Mesenchymal stem cell (in vitro differentiated cells and primary cell): ENCODE results near the gene BRWD1.

Experiments
- DNase-seq: peaks from one replicate; pipeline ENCODE4 v3.0.0-alpha.2; 2013
- H2AFZ ChIP-seq: one replicate; pipeline ENCODE4 v1.6.1; 2013; ENCODE audit warnings: low read depth, mild to moderate bottlenecking, control low read depth, inconsistent platforms, low read length, moderate library complexity
- H2AK5ac ChIP-seq: 2 replicates; pipeline ENCODE4 v1.6.1; 2013; ENCODE audit warnings: low read length, moderate library complexity, mild to moderate bottlenecking, inconsistent platforms; ENCODE audit not compliant: severe bottlenecking
- H2BK120ac ChIP-seq: one replicate; pipeline ENCODE4 v1.6.1; 2013; ENCODE audit warnings: low read depth, mild to moderate bottlenecking, inconsistent platforms, low read length, moderate library complexity
- H2BK12ac ChIP-seq, 2 experiments: one replicate each; pipeline ENCODE4 v1.6.1; 2013; ENCODE audit warnings: inconsistent platforms in 2 of 2, low read length in 2 of 2, mild to moderate bottlenecking in 2 of 2, moderate library complexity in 2 of 2, control low read depth in 1 of 2
- H2BK15ac ChIP-seq: one replicate; pipeline ENCODE4 v1.6.1; 2013; ENCODE audit warnings: mild to moderate bottlenecking, low read depth, inconsistent platforms; ENCODE audit not compliant: poor library complexity, severe bottlenecking
- H2BK5ac ChIP-seq: 2 replicates; pipeline ENCODE4 v1.6.1; 2013; ENCODE audit warnings: low read depth, mild to moderate bottlenecking, low read length, control low read depth, inconsistent platforms; ENCODE audit not compliant: poor library complexity, severe bottlenecking
- H3K14ac ChIP-seq, 2 experiments: one replicate each; pipeline ENCODE4 v1.6.1; 2013; ENCODE audit warnings: inconsistent platforms in 2 of 2, low read length in 2 of 2, control low read depth in 1 of 2, mild to moderate bottlenecking in 1 of 2, moderate library complexity in 1 of 2
- H3K18ac ChIP-seq, 2 experiments: one replicate each; pipeline ENCODE4 v1.6.1; 2013; ENCODE audit warnings: inconsistent platforms in 2 of 2, low read length in 2 of 2, control low read depth in 1 of 2, low read depth in 1 of 2, mild to moderate bottlenecking in 1 of 2
- H3K23ac ChIP-seq, 2 experiments: one replicate each; pipeline ENCODE4 v1.6.1; 2013; ENCODE audit warnings: inconsistent platforms in 2 of 2, low read length in 2 of 2, mild to moderate bottlenecking in 2 of 2, moderate library complexity in 2 of 2, control low read depth in 1 of 2
- H3K27ac ChIP-seq: 2 replicates; pipeline ENCODE4 v1.5.1; 2013; ENCODE audit warnings: mild to moderate bottlenecking, moderate library complexity, low read length, control low read depth, inconsistent platforms; ENCODE audit not compliant: poor library complexity, severe bottlenecking
- H3K27me3 ChIP-seq, 2 experiments: 2 replicates each; pipeline versions ENCODE4 v1.6.1 to v1.7.0; 2013; ENCODE audit warnings: low read length in 2 of 2, mild to moderate bottlenecking in 2 of 2, moderate library complexity in 2 of 2, control low read depth in 1 of 2, inconsistent platforms in 1 of 2; ENCODE audit not compliant: control insufficient read depth in 1 of 2, insufficient read depth in 1 of 2
- H3K36me3 ChIP-seq, 2 experiments: 2 replicates each; pipeline versions ENCODE4 v1.6.1 to v1.7.0; 2013; ENCODE audit warnings: low read length in 2 of 2, control low read depth in 1 of 2, inconsistent platforms in 1 of 2, low read depth in 1 of 2, mild to moderate bottlenecking in 1 of 2; ENCODE audit not compliant: insufficient read depth in 2 of 2, control insufficient read depth in 1 of 2
- H3K4ac ChIP-seq, 2 experiments: one replicate each; pipeline ENCODE4 v1.6.1; 2013; ENCODE audit warnings: inconsistent platforms in 2 of 2, low read length in 2 of 2, mild to moderate bottlenecking in 2 of 2, moderate library complexity in 2 of 2, control low read depth in 1 of 2, low read depth in 1 of 2
- H3K4me1 ChIP-seq: 2 replicates; pipeline ENCODE4 v1.6.1; 2013; ENCODE audit warnings: low read depth, low read length, control low read depth; ENCODE audit not compliant: control insufficient read depth, insufficient read depth
- H3K4me2 ChIP-seq: 2 replicates; pipeline ENCODE4 v1.6.1; 2013; ENCODE audit warnings: low read length, mild to moderate bottlenecking, inconsistent platforms; ENCODE audit not compliant: poor library complexity, severe bottlenecking
- H3K4me3 ChIP-seq, 2 experiments: 2 replicates each; pipeline versions ENCODE4 v1.5.1 to v1.7.0; 2013; ENCODE audit warnings: low read length in 2 of 2, mild to moderate bottlenecking in 2 of 2, control low read depth in 1 of 2, low read depth in 1 of 2; ENCODE audit not compliant: insufficient read depth in 1 of 2
- H3K79me1 ChIP-seq: replicated peaks from 2 replicates; pipeline ENCODE4 v1.6.1; 2013; ENCODE audit warnings: mild to moderate bottlenecking, control low read depth, low read length, inconsistent platforms; ENCODE audit not compliant: poor library complexity, severe bottlenecking
- H3K9ac ChIP-seq: 2 replicates; pipeline ENCODE4 v1.7.0; 2013; ENCODE audit warnings: mild to moderate bottlenecking, low read length, moderate library complexity
- H3K9me3 ChIP-seq: 2 replicates; pipeline ENCODE4 v1.7.0; 2013; ENCODE audit warnings: mild to moderate bottlenecking, low read length; ENCODE audit not compliant: control insufficient read depth
- H4K8ac ChIP-seq: one replicate; pipeline ENCODE4 v1.6.1; 2013; ENCODE audit warnings: inconsistent platforms, mild to moderate bottlenecking, low read length, moderate library complexity
- H4K91ac ChIP-seq: one replicate; pipeline ENCODE4 v1.6.1; 2013; ENCODE audit warnings: mild to moderate bottlenecking, low read length, inconsistent platforms
- WGBS: methylation state at CpG from one replicate; pipeline ENCODE4 v1.1.7; 2013; ENCODE audit warnings: mixed read lengths; 5-methylcytosine and 5-hydroxymethylcytosine counted together

BRWD1 gene

DNA sequence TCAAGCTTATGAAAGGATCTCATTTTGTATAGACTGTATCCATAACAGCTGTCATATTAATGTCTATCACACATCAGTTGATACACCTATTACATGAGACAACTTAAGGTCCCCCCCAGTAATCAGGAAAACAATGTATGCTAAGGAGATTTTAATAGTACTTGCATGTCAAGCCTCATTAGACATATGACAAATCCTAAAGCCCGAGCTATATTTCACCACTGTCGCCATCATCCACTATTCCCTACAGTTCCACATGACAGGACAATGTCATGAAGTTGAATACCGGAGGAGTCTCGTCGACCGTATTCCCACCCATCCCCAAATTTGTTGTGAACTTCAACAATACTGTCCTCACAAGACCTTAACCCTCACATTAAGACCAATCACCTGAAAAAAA is 32.0 kb upstream of the BRWD1 start:
- Histone ChIP-seq H3K4me1 (peaks cover 5% of the 10 kb centered on the region), H4K8ac (no peak overlapping the region), H4K91ac (no peak overlapping the region), H3K79me1 (peaks cover 3% of the 10 kb centered on the region), H3K23ac (no peak overlapping the region), H3K9me3 (no peaks in the 10 kb centered on the region), H3K27ac (no peak overlapping the region), H2AFZ (no peak overlapping the region), H2BK120ac (no peak overlapping the region), H2BK12ac (no peak overlapping the region), H3K14ac (no peak overlapping the region), H3K4me2 (no peak overlapping the region), H3K36me3 (peaks cover 8 to 61% of the 10 kb centered on the region in 2 experiments), H3K4me3 (no peak overlapping the region), H3K4ac (no peak overlapping the region), H2BK15ac (no peak overlapping the region), H3K9ac (no peak overlapping the region), H2AK5ac (no peak overlapping the region), H2BK5ac (no peak overlapping the region), H3K18ac (no peak overlapping the region), H3K27me3 (no peaks in the 10 kb centered on the region)
- 96% methylated on average over 6 of the region's 6 CpGs for WGBS
- no peak for DNase-seq

DNA sequence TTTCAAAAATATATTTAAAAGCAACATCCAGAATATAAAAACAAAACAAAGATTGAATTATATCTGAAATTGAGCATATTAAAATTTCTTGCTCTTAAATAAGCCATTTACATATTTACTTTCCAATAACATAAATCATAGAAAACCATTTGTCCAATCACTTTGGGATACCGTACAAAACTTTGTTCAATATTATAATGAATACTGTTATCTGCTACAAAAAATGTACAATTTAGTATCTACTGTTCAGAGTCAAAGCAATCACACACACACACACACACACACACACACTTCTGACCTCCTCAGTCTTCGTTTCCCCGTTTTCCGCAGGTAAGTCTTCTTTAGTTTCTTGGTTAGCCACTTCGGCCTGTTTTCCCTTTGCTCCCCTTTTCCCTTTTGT is 31.4 kb upstream of the BRWD1 start:
- no peak overlapping the region for H4K91ac ChIP-seq
- no peak overlapping the region for H4K8ac ChIP-seq
- H3K4me2 ChIP-seq: no peak overlapping the region
- WGBS: 95% methylated on average over 5 of the region's 5 CpGs
- H3K14ac ChIP-seq: no peak overlapping the region
- peaks cover 8 to 61% of the 10 kb centered on the region in 2 experiments for H3K36me3 ChIP-seq
- no peak overlapping the region for H3K27ac ChIP-seq
- H2BK5ac ChIP-seq: no peak overlapping the region
- H2AFZ ChIP-seq: no peak overlapping the region
- no peak overlapping the region for H3K4me3 ChIP-seq
- H2AK5ac ChIP-seq: no peak overlapping the region
- H2BK120ac ChIP-seq: no peak overlapping the region
- no peaks in the 10 kb centered on the region for H3K79me1 ChIP-seq
- no peak overlapping the region for H3K9ac ChIP-seq
- peaks cover 1% of the 10 kb centered on the region for H3K4me1 ChIP-seq
- no peaks in the 10 kb centered on the region for H3K27me3 ChIP-seq
- H2BK12ac ChIP-seq: no peak overlapping the region
- no peak for DNase-seq
- H3K9me3 ChIP-seq: no peaks in the 10 kb centered on the region
- no peak overlapping the region for H2BK15ac ChIP-seq
- H3K18ac ChIP-seq: no peak overlapping the region
- H3K4ac ChIP-seq: no peak overlapping the region
- H3K23ac ChIP-seq: no peak overlapping the region

DNA sequence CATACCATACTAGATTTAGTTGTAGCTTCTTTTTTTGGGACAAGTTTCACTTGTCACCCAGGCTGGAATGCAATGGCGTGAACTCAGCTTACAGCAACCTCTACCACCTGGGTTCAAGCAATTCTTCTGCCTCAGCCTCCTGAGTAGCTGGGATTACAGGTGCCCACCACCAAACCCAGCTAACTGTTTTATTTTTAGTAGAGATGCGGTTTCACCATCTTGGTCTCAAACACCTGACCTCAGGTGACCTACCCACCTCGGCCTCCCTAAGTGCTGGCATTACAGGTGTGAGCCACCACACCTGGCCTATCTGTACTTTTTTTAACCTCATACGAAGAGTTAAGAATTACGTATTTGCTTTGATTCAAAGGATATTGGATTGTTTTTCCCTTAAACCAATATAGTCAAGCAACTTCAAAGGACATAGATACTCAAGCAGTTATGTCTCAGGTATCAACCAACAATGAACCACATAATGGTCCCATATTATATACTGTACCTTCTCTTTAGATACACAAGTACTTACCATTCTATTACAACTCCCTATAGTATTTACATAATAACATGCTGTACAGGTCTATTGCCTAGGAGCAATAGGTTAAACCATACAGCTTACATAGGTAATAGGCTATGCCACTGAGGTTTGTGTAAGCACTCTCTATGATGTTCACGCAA is 28.0 kb upstream of the BRWD1 start:
- Histone ChIP-seq H3K14ac (no peak overlapping the region), H3K4me3 (no peak overlapping the region), H3K9ac (no peak overlapping the region), H3K79me1 (no peaks in the 10 kb centered on the region), H4K8ac (no peak overlapping the region), H3K18ac (no peak overlapping the region), H3K4ac (no peak overlapping the region), H2BK15ac (no peak overlapping the region), H3K36me3 (peaks cover 8 to 51% of the 10 kb centered on the region in 2 experiments), H3K4me1 (no peaks in the 10 kb centered on the region), H3K4me2 (no peak overlapping the region), H3K9me3 (no peaks in the 10 kb centered on the region), H2AFZ (no peak overlapping the region), H2BK5ac (no peak overlapping the region), H3K23ac (no peak overlapping the region), H3K27me3 (no peaks in the 10 kb centered on the region), H2BK12ac (no peak overlapping the region), H3K27ac (no peak overlapping the region), H2AK5ac (no peak overlapping the region), H2BK120ac (no peak overlapping the region), H4K91ac (no peak overlapping the region)
- no peak for DNase-seq
- over 99% methylated on average over 6 of the region's 6 CpGs for WGBS

DNA sequence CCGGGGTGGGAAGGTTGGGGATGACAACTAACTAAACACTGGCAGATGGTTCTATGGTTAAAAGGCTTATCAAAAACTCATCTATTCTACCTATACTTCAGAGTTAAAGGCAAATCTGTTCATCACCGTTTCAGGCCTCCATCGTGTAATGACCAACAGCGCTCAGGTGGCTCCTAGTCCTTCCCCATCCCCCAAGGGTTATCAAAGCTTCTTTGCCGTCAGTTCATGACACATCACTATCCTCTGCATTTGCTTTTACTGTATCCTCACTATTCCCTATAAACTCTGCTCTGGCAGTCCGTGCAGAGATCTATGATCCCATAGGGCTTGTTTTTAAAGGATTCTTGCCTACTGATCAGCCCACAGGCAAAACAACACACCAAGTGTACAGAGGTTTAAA is 27.3 kb upstream of the BRWD1 start:
- H3K14ac ChIP-seq: no peak overlapping the region
- no peaks in the 10 kb centered on the region for H3K4me1 ChIP-seq
- H3K36me3 ChIP-seq: peaks cover 8 to 45% of the 10 kb centered on the region in 2 experiments
- H2BK12ac ChIP-seq: no peak overlapping the region
- H3K27me3 ChIP-seq: no peaks in the 10 kb centered on the region
- no peak overlapping the region for H3K18ac ChIP-seq
- H2BK15ac ChIP-seq: no peak overlapping the region
- H2BK5ac ChIP-seq: no peak overlapping the region
- DNase-seq: no peak
- no peak overlapping the region for H3K27ac ChIP-seq
- H2AFZ ChIP-seq: no peak overlapping the region
- no peak overlapping the region for H3K4me3 ChIP-seq
- H3K23ac ChIP-seq: no peak overlapping the region
- no peak overlapping the region for H3K4ac ChIP-seq
- no peaks in the 10 kb centered on the region for H3K79me1 ChIP-seq
- H3K4me2 ChIP-seq: no peak overlapping the region
- WGBS: 92% methylated on average over 6 of the region's 6 CpGs
- H4K91ac ChIP-seq: no peak overlapping the region
- no peak overlapping the region for H2AK5ac ChIP-seq
- H4K8ac ChIP-seq: no peak overlapping the region
- no peaks in the 10 kb centered on the region for H3K9me3 ChIP-seq
- no peak overlapping the region for H3K9ac ChIP-seq
- H2BK120ac ChIP-seq: no peak overlapping the region
